ENCODE data around the gene ALKBH2. TPM values are rescaled to one million over a fixed set of nuclear protein-coding genes. Genes with fewer than 3 reads are reported as not detected.
"Not testable (repeated sequence)": the region's sequence is repeated elsewhere in the genome, so short reads cannot be mapped to it uniquely, and the experiment has no call there.

ALKBH2 gene
- polyA plus RNA-seq, 3 donors, result 12.7 to 23.8 (median 15.4) TPM

GRCh38 chr12:109049794-109050193, 43.5 kb downstream of the ALKBH2 start:
- H3K27ac ChIP-seq (ENCODE audit: low read depth, low read length), result not testable (repeated sequence)
- WGBS, 3 donors, result 76 to 82% (median 82%) methylated on average over 8 of the region's 8 CpGs

GRCh38 chr12:109048706-109049105, 44.6 kb downstream of the ALKBH2 start:
- 70 to 78% (median 76%) methylated on average over 3 of the region's 3 CpGs for WGBS, 3 donors
- not testable (repeated sequence) for H3K27ac ChIP-seq (ENCODE audit: low read depth, low read length)

DNA sequence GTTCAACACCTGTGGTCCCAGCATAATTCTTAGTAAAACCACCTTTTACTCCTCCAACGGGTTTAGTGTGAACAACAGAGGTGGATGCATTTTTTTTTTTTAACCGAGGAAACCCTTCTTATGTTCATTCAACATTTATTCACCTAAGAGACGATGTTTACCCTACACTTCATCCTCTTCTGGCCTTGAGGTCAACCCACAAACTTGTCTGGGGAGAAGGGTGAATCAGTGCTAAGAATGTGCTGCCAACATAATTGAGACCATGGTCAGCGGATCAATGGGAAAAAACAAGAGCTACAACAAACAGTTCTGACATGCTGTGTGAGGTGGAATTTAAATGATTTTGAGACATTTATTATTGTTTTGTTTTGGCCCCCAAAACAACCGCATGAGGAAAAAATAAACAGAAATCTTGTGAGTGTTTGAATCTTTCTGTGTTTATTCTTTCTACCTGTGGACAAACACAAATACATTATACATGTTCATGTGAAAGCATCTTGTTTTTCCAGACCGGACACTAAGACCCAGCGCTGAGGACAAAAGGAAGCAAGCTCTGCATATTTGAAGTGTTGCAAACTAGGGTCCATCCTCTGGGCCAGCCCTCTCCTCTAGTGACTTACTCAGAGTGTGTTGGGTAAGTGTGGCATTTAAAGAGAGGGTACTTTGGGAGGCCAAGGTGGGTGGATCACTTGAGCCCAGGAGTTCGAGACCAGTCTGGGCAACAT, 46.0 kb downstream of the ALKBH2 start:
- WGBS, 3 donors, result 54 to 74% (median 72%) methylated on average over 8 of the region's 8 CpGs
- no peak overlapping the region for H3K27ac ChIP-seq (ENCODE audit: low read depth, low read length)

- 74 to 88% (median 88%) methylated on average over 5 of the region's 5 CpGs for WGBS, 3 donors
- H3K27ac ChIP-seq (ENCODE audit: low read depth, low read length), result no peak overlapping the region
Observed at GRCh38 chr12:109044241-109044640, 49.0 kb downstream of the ALKBH2 start.

Other genes starting within 250 kb of the ALKBH2 start
- gene SSH1, start 235.9 kb downstream of the ALKBH2 start, polyA plus RNA-seq, result 10 to 100 TPM in 1 of 3 donors, 1 to 10 TPM in 2; 2.8 to 11.2 (median 9.4) TPM
- gene DAO, start 213.4 kb downstream of the ALKBH2 start, polyA plus RNA-seq, result not detected
- under 1 TPM in 1 of 3 donors, not detected in 2; 0.38 TPM for gene SVOP, start 72.4 kb downstream of the ALKBH2 start, polyA plus RNA-seq
- 10 to 100 TPM in 1 of 3 donors, 1 to 10 TPM in 2; 4.5 to 14.8 (median 8.1) TPM for gene USP30, start 40.9 kb downstream of the ALKBH2 start, polyA plus RNA-seq
- 10 to 100 TPM; 12.0 to 28.6 (median 25.7) TPM for gene UNG, start 4.1 kb upstream of the ALKBH2 start, polyA plus RNA-seq
- 100 to 1,000 TPM in 2 of 3 donors, 10 to 100 TPM in 1; 61.3 to 539 (median 237) TPM for gene ACACB, start 23.1 kb upstream of the ALKBH2 start, polyA plus RNA-seq
- under 1 TPM in 1 of 3 donors, not detected in 2; 0.04 TPM for gene FOXN4, start 215.8 kb upstream of the ALKBH2 start, polyA plus RNA-seq